NCI-H1694 treated with DMSO at 0.1 percent for 48 hours (cell line): ENCODE results near the gene PRRC2A.

Experiments
- DNase-seq: peaks from one replicate; lab custom pipeline; 2025; lab: John Stamatoyannopoulos, UW

Gene PRRC2A

DNA sequence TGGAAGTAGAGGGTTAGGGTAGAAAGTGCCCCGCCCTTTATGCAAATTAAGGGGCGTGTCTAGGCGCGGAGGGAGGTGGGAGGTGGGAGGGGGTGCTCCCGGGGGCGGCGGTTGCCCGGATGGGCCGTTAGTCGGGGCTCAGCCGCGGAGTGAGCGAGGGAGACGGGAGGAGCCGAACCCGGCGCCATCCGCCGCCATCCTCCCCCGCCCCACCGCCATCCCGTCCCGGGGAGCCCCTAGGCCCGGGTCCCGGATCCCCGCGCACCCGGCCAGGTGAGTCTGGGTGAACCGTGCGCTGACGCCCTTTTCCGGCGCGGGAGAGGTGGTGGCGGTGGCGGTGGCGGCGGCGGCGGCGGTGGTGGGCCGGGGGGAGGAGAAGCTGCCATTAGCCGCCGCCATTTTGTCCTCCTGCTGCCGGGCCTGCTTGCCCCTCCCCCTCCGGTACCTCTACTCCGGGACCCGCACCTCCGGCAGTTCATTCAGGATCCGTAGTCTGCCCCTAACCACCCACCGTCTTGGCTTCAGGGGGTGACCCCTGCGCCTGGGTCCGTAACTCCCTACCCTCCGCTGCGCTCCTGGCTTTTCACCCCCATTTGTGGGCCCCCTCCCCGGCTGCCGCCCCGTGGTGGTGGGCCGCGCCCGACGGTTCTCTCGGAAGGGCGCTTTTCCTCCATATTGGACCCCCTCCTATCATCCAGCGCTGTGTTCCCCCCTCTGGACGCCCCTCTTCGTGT is at the start of gene PRRC2A:
Gene PRRC2A, plus strand, starts transcription at position 130 of the 734 bp plus-strand sequence. CDS start 2,075 bp downstream, outside the sequence.
- DNase-seq, result peak; percentile 61

DNA sequence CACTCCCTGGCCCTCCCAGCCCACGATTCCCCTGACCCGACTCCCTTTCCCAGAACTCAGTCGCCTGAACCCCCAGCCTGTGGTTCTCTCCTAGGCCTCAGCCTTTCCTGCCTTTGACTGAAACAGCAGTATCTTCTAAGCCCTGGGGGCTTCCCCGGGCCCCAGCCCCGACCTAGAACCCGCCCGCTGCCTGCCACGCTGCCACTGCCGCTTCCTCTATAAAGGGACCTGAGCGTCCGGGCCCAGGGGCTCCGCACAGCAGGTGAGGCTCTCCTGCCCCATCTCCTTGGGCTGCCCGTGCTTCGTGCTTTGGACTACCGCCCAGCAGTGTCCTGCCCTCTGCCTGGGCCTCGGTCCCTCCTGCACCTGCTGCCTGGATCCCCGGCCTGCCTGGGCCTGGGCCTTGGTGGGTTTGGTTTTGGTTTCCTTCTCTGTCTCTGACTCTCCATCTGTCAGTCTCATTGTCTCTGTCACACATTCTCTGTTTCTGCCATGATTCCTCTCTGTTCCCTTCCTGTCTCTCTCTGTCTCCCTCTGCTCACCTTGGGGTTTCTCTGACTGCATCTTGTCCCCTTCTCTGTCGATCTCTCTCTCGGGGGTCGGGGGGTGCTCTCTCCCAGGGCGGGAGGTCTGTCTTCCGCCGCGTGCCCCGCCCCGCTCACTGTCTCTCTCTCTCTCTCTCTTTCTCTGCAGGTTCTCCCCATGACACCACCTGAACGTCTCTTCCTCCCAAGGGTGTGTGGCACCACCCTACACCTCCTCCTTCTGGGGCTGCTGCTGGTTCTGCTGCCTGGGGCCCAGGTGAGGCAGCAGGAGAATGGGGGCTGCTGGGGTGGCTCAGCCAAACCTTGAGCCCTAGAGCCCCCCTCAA is 48.2 kb upstream of the PRRC2A start, which contains the start of gene LTA:
Gene LTA, plus strand, starts transcription at position 249 of the 871 bp plus-strand sequence. Its CDS starts 454 bp downstream, at position 703.
- DNase-seq, result no peak

DNA sequence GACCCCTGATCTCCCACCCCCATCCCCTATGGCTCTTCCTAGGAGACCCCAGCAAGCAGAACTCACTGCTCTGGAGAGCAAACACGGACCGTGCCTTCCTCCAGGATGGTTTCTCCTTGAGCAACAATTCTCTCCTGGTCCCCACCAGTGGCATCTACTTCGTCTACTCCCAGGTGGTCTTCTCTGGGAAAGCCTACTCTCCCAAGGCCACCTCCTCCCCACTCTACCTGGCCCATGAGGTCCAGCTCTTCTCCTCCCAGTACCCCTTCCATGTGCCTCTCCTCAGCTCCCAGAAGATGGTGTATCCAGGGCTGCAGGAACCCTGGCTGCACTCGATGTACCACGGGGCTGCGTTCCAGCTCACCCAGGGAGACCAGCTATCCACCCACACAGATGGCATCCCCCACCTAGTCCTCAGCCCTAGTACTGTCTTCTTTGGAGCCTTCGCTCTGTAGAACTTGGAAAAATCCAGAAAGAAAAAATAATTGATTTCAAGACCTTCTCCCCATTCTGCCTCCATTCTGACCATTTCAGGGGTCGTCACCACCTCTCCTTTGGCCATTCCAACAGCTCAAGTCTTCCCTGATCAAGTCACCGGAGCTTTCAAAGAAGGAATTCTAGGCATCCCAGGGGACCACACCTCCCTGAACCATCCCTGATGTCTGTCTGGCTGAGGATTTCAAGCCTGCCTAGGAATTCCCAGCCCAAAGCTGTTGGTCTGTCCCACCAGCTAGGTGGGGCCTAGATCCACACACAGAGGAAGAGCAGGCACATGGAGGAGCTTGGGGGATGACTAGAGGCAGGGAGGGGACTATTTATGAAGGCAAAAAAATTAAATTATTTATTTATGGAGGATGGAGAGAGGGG is 47.0 kb upstream of the PRRC2A start:
- no peak for DNase-seq

DNA sequence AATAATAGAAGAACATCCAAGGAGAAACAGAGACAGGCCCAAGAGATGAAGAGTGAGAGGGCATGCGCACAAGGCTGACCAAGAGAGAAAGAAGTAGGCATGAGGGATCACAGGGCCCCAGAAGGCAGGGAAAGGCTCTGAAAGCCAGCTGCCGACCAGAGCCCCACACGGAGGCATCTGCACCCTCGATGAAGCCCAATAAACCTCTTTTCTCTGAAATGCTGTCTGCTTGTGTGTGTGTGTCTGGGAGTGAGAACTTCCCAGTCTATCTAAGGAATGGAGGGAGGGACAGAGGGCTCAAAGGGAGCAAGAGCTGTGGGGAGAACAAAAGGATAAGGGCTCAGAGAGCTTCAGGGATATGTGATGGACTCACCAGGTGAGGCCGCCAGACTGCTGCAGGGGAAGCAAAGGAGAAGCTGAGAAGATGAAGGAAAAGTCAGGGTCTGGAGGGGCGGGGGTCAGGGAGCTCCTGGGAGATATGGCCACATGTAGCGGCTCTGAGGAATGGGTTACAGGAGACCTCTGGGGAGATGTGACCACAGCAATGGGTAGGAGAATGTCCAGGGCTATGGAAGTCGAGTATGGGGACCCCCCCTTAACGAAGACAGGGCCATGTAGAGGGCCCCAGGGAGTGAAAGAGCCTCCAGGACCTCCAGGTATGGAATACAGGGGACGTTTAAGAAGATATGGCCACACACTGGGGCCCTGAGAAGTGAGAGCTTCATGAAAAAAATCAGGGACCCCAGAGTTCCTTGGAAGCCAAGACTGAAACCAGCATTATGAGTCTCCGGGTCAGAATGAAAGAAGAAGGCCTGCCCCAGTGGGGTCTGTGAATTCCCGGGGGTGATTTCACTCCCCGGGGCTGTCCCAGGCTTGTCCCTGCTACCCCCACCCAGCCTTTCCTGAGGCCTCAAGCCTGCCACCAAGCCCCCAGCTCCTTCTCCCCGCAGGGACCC is 46.1 kb upstream of the PRRC2A start:
- no peak for DNase-seq

DNA sequence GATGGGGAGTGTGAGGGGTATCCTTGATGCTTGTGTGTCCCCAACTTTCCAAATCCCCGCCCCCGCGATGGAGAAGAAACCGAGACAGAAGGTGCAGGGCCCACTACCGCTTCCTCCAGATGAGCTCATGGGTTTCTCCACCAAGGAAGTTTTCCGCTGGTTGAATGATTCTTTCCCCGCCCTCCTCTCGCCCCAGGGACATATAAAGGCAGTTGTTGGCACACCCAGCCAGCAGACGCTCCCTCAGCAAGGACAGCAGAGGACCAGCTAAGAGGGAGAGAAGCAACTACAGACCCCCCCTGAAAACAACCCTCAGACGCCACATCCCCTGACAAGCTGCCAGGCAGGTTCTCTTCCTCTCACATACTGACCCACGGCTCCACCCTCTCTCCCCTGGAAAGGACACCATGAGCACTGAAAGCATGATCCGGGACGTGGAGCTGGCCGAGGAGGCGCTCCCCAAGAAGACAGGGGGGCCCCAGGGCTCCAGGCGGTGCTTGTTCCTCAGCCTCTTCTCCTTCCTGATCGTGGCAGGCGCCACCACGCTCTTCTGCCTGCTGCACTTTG is 45.1 kb upstream of the PRRC2A start, which contains the start of gene TNF:
Gene TNF, plus strand, starts transcription at position 231 of the 567 bp plus-strand sequence. Its CDS starts 177 bp downstream, at position 408.
- DNase-seq, result no peak

DNA sequence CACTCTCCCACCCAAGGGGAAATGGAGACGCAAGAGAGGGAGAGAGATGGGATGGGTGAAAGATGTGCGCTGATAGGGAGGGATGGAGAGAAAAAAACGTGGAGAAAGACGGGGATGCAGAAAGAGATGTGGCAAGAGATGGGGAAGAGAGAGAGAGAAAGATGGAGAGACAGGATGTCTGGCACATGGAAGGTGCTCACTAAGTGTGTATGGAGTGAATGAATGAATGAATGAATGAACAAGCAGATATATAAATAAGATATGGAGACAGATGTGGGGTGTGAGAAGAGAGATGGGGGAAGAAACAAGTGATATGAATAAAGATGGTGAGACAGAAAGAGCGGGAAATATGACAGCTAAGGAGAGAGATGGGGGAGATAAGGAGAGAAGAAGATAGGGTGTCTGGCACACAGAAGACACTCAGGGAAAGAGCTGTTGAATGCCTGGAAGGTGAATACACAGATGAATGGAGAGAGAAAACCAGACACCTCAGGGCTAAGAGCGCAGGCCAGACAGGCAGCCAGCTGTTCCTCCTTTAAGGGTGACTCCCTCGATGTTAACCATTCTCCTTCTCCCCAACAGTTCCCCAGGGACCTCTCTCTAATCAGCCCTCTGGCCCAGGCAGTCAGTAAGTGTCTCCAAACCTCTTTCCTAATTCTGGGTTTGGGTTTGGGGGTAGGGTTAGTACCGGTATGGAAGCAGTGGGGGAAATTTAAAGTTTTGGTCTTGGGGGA is 44.4 kb upstream of the PRRC2A start:
- no peak for DNase-seq

DNA sequence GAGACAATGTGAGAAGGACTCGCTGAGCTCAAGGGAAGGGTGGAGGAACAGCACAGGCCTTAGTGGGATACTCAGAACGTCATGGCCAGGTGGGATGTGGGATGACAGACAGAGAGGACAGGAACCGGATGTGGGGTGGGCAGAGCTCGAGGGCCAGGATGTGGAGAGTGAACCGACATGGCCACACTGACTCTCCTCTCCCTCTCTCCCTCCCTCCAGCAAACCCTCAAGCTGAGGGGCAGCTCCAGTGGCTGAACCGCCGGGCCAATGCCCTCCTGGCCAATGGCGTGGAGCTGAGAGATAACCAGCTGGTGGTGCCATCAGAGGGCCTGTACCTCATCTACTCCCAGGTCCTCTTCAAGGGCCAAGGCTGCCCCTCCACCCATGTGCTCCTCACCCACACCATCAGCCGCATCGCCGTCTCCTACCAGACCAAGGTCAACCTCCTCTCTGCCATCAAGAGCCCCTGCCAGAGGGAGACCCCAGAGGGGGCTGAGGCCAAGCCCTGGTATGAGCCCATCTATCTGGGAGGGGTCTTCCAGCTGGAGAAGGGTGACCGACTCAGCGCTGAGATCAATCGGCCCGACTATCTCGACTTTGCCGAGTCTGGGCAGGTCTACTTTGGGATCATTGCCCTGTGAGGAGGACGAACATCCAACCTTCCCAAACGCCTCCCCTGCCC is 43.5 kb upstream of the PRRC2A start:
- no peak for DNase-seq

DNA sequence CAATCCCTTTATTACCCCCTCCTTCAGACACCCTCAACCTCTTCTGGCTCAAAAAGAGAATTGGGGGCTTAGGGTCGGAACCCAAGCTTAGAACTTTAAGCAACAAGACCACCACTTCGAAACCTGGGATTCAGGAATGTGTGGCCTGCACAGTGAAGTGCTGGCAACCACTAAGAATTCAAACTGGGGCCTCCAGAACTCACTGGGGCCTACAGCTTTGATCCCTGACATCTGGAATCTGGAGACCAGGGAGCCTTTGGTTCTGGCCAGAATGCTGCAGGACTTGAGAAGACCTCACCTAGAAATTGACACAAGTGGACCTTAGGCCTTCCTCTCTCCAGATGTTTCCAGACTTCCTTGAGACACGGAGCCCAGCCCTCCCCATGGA is 42.9 kb upstream of the PRRC2A start:
- DNase-seq, result no peak

DNA sequence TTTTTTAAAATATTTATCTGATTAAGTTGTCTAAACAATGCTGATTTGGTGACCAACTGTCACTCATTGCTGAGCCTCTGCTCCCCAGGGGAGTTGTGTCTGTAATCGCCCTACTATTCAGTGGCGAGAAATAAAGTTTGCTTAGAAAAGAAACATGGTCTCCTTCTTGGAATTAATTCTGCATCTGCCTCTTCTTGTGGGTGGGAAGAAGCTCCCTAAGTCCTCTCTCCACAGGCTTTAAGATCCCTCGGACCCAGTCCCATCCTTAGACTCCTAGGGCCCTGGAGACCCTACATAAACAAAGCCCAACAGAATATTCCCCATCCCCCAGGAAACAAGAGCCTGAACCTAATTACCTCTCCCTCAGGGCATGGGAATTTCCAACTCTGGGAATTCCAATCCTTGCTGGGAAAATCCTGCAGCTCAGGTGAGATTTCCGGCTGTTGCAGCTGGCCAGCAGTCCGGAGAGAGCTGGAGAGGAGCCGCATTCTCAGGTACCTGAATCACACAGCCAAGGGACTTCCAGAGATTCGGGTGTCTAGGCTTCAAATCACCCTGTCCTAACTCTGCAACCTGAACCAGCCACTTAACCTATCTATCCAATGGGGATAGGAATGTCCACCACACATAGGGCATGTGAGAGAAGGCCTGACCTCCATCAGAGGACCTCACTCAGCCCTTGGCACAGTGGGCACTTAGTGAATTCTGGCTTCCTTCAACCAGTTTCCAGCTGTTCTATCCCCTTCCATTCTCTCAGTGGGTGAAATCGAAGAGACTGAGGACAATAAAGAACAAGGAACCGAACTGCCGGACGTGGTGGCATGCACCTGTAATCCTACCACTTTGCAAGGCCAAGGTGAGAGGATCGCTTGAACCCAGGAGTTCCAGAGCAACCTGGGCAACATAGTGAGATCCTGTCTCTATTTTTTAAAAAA is 42.1 kb upstream of the PRRC2A start:
- no peak for DNase-seq

DNA sequence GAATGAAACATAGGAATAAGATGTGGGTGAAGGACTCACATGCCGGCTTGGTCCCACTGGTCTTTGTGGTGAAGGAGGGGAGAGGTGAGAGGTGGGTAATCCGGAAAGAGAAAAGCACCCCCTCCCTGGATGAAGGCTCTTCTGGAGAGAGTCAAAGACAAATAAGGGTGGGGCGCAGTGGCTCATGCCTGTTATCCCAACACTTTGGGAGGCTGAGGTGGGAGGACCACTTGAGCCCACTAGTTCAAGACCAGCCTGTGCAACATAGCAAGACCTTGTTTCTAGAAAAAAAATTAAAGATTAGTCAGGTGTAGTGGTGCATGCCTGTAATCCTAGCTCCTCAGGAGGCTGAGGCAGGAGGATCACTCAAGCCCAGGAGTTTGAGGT is 41.4 kb upstream of the PRRC2A start:
- DNase-seq, result no peak

DNA sequence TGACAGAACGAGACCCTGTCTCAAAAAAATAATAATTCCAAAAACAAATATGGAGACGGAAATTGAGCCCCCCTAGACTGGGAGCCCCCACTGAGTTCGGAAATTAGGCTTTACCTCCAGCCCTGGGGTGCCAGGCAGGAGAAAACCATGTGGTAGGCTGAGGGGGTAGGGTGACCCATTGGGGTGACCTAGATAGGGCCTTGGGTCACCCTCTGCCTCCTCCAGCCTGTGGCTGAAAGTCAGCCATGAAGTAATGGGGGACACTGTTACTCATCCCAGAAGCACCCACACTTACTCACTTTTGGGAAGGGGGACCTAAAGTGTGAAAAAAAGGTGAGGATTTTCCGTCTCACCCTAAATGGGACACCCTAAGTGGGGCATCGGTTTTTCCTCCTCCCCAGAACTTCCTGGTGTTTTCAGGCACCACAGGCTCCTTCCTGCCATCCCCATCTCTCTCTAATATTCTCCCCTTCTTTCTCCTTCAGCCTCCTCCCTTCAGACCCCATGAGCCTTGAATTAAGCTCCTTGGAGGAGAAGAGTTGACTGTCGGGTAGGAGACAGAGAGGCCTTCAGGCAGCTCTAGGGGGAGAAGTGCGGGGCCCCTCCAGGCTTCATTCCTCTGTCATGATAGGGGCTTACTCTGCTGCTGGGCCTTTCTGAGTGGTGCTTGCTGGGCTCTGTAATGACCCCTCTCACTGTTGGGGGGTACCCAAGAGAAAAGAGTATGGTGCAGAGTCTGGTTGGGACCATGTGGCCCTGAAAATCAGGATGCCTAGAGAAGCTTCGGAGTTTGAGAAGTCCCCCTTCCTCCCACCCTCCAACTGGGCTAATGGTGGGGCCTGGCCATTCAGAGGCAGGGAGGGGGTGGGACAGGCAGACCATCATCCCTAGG is 40.7 kb upstream of the PRRC2A start:
- no peak for DNase-seq

DNA sequence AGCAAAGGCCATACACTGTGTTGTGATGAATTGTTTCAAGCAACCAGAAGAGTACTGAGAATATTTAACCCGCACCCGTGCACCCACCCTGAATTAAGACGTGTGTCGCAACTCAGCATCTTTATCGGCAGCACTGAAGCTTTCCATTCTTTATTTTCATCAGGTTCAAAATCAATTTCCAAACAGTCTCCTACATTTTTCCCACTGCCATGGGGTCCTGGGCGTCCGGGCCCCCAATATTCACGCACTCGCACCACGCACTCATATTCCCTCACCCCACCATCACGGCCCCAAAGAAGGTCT is 40.1 kb upstream of the PRRC2A start:
- DNase-seq, result no peak

DNA sequence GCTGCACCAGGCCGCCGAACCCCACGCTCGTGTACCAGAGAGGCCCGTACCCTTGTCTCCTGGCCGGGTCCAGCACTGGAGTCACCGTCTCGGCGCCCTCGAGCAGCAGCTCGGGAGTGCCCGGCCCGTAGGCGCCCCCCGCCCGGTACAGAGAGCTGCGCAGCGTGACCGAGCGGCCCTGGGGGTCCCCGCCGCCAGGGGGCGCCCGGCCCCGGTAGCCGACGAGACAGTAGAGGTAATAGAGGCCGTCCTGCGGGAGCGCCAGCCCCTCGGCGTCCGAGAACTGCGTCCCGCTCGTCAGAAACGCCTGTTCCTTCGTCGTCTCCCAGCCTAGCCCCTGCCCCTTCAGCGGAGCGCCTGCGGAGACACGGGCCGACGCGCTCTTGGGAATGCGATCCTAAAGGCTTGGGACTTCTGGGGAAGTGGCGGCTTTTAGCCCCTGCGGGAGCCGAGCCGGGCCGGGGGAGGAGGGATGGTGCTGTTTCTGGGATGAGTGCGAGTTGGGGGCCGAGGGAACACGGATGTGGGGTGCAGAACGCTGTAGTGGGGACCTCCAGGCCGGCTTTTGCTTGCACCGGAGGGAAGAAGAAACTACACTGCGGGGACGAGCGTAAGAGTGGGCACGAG is 39.6 kb upstream of the PRRC2A start:
- DNase-seq, result peak; percentile 65

DNA sequence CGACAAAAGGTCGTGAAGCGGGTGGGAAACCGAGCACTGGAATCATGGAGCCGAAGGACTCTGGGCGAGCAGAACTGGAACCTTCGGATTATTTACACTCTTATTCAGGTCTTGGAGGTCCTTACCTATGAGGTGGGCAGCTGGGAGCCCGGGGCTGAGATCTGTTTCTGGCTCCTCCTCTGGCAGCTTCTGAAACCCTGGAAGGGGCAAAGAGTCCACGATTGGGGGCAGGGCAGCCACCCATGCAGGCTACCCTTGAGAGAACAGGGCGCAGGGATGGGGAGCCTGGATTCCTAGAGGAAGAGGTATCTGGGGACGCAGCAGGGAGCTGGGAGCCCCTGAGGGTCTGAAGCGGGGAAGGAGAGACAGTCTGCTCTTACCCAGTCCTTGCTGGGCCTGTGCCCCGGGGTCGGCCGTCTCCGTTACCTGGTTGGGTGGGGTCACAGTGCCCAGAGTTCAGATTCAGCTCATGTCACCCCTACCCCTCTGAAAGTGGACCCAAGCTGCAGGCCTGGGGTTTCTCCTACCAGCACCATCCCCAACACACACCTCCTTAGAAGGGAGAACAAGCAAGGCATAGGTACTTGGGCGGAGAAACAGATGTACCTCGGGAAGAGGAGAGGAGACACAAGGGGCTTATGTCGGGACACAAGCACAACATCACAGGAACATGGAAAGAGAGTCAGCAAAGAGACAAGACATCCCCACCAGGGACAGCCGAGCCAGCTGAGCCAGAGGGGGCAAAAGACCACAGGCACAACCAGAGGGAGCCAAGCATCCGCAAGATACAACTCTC is 38.9 kb upstream of the PRRC2A start:
- DNase-seq, result no peak

DNA sequence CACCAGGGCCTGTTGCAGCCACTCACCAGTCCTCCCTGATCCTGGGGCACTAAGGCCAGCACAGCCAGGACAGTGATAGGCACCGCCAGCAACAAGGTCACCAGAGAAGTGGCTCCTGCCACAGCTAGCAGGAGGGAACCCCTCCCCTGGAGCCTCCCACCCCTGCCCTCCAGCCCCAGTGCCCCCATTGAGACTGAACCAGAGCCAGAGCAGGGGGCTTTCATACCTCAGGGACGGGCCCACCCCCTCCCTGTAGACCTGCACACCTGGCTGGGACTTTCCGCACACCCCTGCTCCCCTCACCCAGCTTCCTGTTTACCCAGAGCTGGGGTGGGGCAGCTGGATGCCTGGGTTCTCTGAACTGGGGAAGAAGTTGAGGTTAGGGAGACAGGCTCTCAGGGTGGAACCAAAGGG is 38.3 kb upstream of the PRRC2A start, which contains the start of gene LTB:
Gene LTB, minus strand, starts transcription at position 195 of the 414 bp plus-strand sequence. Its CDS starts 7 bp downstream, at position 188.
- no peak for DNase-seq

DNA sequence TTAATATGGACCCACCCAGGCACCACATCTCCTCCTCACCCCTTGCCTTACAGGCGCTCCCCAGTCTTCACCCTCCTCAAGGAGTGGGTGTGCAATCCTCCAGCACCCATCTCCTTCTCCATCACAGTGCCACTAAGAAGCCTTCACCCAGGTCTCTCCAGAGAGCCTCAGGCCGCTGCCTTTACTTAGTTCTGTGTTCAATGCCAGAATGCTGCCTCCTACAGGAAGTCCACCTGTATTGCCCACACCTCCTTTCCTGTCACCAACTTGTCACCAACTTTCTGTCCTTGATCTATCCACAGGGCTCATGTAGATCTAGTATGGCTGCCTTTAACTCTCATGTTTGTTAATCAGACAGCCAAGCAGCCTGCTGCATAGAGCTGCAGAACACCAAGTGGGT is 35.0 kb upstream of the PRRC2A start:
- DNase-seq, result no peak
